Stimulated activated CD4-positive, alpha-beta T cell treated with anti-CD3 and anti-CD28 coated beads, TNF-alpha, amount 100 ng/mL, for 48 hours (primary cell): ENCODE data around the gene DOCK1.

ENCODE experiments used
- DNase-seq, 3 donors: peaks; one replicate each; pipeline ENCODE4 v3.0.0-alpha.2; 2020; ENCODE audit warnings: low read depth in 3 of 3

DOCK1 gene

GRCh38 chr10:126953886-126954285 lies 48.7 kb downstream of the DOCK1 start:
- DNase-seq = no peak

GRCh38 chr10:126955396-126955795 lies 50.2 kb downstream of the DOCK1 start:
- DNase-seq = no peak

GRCh38 chr10:126955934-126956711 lies 50.9 kb downstream of the DOCK1 start:
- no peak for DNase-seq

- DNase-seq = no peak
Measured at GRCh38 chr10:126956712-126957108, 51.5 kb downstream of the DOCK1 start.

GRCh38 chr10:126957111-126957510 lies 51.9 kb downstream of the DOCK1 start:
- DNase-seq = no peak

- DNase-seq = no peak
Measured at GRCh38 chr10:126959431-126959830, 54.2 kb downstream of the DOCK1 start.

GRCh38 chr10:126959906-126960685 lies 54.9 kb downstream of the DOCK1 start:
- DNase-seq = no peak

GRCh38 chr10:126963354-126963753 lies 58.1 kb downstream of the DOCK1 start:
- no peak for DNase-seq

- DNase-seq = no peak
Measured at GRCh38 chr10:126964190-126964589, 59.0 kb downstream of the DOCK1 start.

- DNase-seq = no peak
Measured at GRCh38 chr10:126966938-126967337, 61.7 kb downstream of the DOCK1 start.

- no peak for DNase-seq
Measured at GRCh38 chr10:126969310-126969709, 64.1 kb downstream of the DOCK1 start.

- no peak for DNase-seq
Measured at GRCh38 chr10:126972635-126973414, 67.6 kb downstream of the DOCK1 start.

GRCh38 chr10:126975221-126975620 lies 70.0 kb downstream of the DOCK1 start:
- DNase-seq = no peak

GRCh38 chr10:126977216-126977615 lies 72.0 kb downstream of the DOCK1 start:
- no peak for DNase-seq

- DNase-seq = no peak
Measured at GRCh38 chr10:126979311-126979710, 74.1 kb downstream of the DOCK1 start.

- no peak for DNase-seq
Measured at GRCh38 chr10:126993208-126993607, 88.0 kb downstream of the DOCK1 start.

- DNase-seq = no peak
Measured at GRCh38 chr10:126997801-126998590, 92.8 kb downstream of the DOCK1 start.

GRCh38 chr10:127000598-127000997 lies 95.4 kb downstream of the DOCK1 start:
- DNase-seq = no peak

- DNase-seq = no peak
Measured at GRCh38 chr10:127003032-127003685, 97.9 kb downstream of the DOCK1 start.

- no peak for DNase-seq
Measured at GRCh38 chr10:127006453-127006852, 101.2 kb downstream of the DOCK1 start.

GRCh38 chr10:127009366-127009765 lies 104.1 kb downstream of the DOCK1 start:
- DNase-seq = no peak
